Ovary (tissue), 9 donors: ENCODE measurements around the gene ELF5. TPM values are rescaled to one million over a fixed set of nuclear protein-coding genes. Genes with fewer than 3 reads are reported as not detected.

ENCODE experiments used
- DNase-seq, 5 donors: peaks; one replicate each; pipeline ENCODE4 v3.0.0-alpha.2; 2019 to 2020
- H3K27ac ChIP-seq, 2 donors: fragments of 200-600 bp; one replicate each; pipeline versions ENCODE4 v1.5.1 to v1.8.0; 2019 to 2022
- H3K27me3 ChIP-seq: fragments of 200-600 bp; one replicate; pipeline ENCODE4 v1.8.0; 2022
- H3K36me3 ChIP-seq: fragments of 200-600 bp; sonication (generic); one replicate; pipeline ENCODE4 v1.5.1; 2019
- H3K4me1 ChIP-seq: one replicate; pipeline ENCODE4 v1.8.1; 2013; ENCODE audit warnings: mild to moderate bottlenecking, moderate library complexity; ENCODE audit not compliant: insufficient read depth
- H3K4me3 ChIP-seq: fragments of 200-600 bp; sonication (generic); one replicate; pipeline ENCODE4 v1.5.1; 2017
- H3K9me3 ChIP-seq, 2 donors: fragments of 200-600 bp in 1 of 2; sonication (generic) in 1 of 2; one replicate each; pipeline versions ENCODE4 v1.5.1 to v1.8.1; 2013 to 2019; ENCODE audit warnings: mild to moderate bottlenecking in 1 of 2, moderate library complexity in 1 of 2
- CTCF ChIP-seq, 3 donors: fragments of 450-650 bp in 2 of 3; fragments of 200-600 bp in 1 of 3; IDR thresholded peaks; one replicate each; pipeline versions ENCODE4 v1.5.1 to v1.8.0; 2016 to 2022; ENCODE audit warnings: antibody characterized with exemption in 3 of 3, mild to moderate bottlenecking in 1 of 3
- EP300 ChIP-seq: sonication (generic); formaldehyde crosslinking; IDR thresholded peaks from one replicate; pipeline ENCODE4 v1.6.1; 2017; ENCODE audit warnings: antibody characterized with exemption
- POLR2A ChIP-seq: fragments of 450-650 bp; IDR thresholded peaks from one replicate; pipeline ENCODE4 v1.6.1; 2017; ENCODE audit warnings: antibody characterized with exemption, mild to moderate bottlenecking, moderate library complexity
- WGBS, 3 donors: extraction: QIAGEN DNeasy Blood & Tissue Kit in 1 of 3; methylation state at CpG; one replicate each; pipeline versions ENCODE4 v1.1.5 to v1.1.7; 2013 to 2017; 5-methylcytosine and 5-hydroxymethylcytosine counted together
- intact Hi-C, 4 donors: fragments of 100-400 bp; cut with DNase I; formaldehyde crosslinking; loops; one replicate each; pipeline versions ENCODE4 v1.11.0 to v1.15.1; 2022 to 2023
- polyA plus RNA-seq, 2 donors: library from polyadenylated mRNA; stranded (reverse); fragments of 200-250 nt in 1 of 2; fragments of 350-450 nt in 1 of 2; fragmentation: Illumina TruSeq in 1 of 2; extraction: RNeasy Lipid Tissue Mini Kit (QIAGEN cat#74804) in 1 of 2; gene quantifications; one replicate each; pipeline ENCODE4 v1.2.3, GENCODE V29; 2013 to 2014
- total RNA-seq, 7 donors: library from RNA; depleted of rRNA in 2 of 7; stranded (reverse); fragments of >200 nt in 2 of 7; fragmentation: NEBNext Ultra II Directional in 3 of 7; extraction: Animal tissue kit (Norgen Biotek cat#: 25700) in 3 of 7; gene quantifications; one replicate each; pipeline versions ENCODE4 v1.1.0 to v1.2.4, GENCODE V29; 2016 to 2023
- donor health status: DM: no; HTN: no; CAD: no; lungs with moderate emphysema.
- donor health status: DM: no; HTN: no; CAD: no.
- donor health status: Bipolar disorder and iron deficiency.
- donor health status: DM: yes; HTN: yes; CAD: no.
- donor health status: DM: no; HTN: no; CAD: no.
- donor health status: DM: yes; HTN: yes; CAD: no.

The ELF5 gene
- total and polyA plus RNA-seq, 9 donors: not detected

GRCh38 chr11:34447044-34447443, 66.5 kb downstream of the ELF5 start:
- no peak for DNase-seq
- H3K27me3 ChIP-seq: no peaks in the 10 kb centered on the region
- peaks cover 7% of the 10 kb centered on the region for H3K4me1 ChIP-seq

GRCh38 chr11:34446386-34446785, 67.2 kb downstream of the ELF5 start:
- H3K4me1 ChIP-seq: peaks cover 7% of the 10 kb centered on the region
- WGBS, 3 donors: 76 to 82% (median 81%) methylated on average over 5 of the region's 5 CpGs
- no peak for DNase-seq
- no peaks in the 10 kb centered on the region for H3K27me3 ChIP-seq
- H3K9me3 ChIP-seq: no peaks in the 10 kb centered on the region
- intact Hi-C loops: no loop called here
- H3K36me3 ChIP-seq: no peaks in the 10 kb centered on the region
- TF ChIP-seq POLR2A (no peak), CTCF (IDR thresholded peaks at IDR 0.05) (no peak), EP300 (no peak)
- H3K27ac ChIP-seq: no peak overlapping the region
- no peak overlapping the region for H3K4me3 ChIP-seq

More at GRCh38 chr11:34447044-34447443, 66.5 kb downstream of the ELF5 start:
- intact Hi-C loops: no loop called here
- Histone ChIP-seq H3K27ac (no peak overlapping the region), H3K36me3 (no peaks in the 10 kb centered on the region), H3K4me3 (no peak overlapping the region), H3K9me3 (no peaks in the 10 kb centered on the region)
- no peak for TF ChIP-seq CTCF (IDR thresholded peaks at IDR 0.05)
- TF ChIP-seq POLR2A: no peak
- TF ChIP-seq EP300: no peak

- H3K9me3 ChIP-seq: no peaks in the 10 kb centered on the region
- H3K36me3 ChIP-seq: no peaks in the 10 kb centered on the region
- DNase-seq: no peak
- peaks cover 7% of the 10 kb centered on the region for H3K4me1 ChIP-seq
- intact Hi-C loops: no loop called here
- TF ChIP-seq EP300 (no peak), POLR2A (no peak), CTCF (IDR thresholded peaks at IDR 0.05) (no peak)
- no peak overlapping the region for H3K27ac ChIP-seq
- no peak overlapping the region for H3K4me3 ChIP-seq
- H3K27me3 ChIP-seq: no peaks in the 10 kb centered on the region
- 71 to 89% (median 72%) methylated on average over 4 of the region's 4 CpGs for WGBS, 3 donors
Measured at GRCh38 chr11:34445956-34446355, 67.6 kb downstream of the ELF5 start.

- Histone ChIP-seq H3K9me3 (no peaks in the 10 kb centered on the region), H3K27me3 (no peaks in the 10 kb centered on the region), H3K4me1 (peaks cover 8% of the 10 kb centered on the region), H3K4me3 (no peak overlapping the region), H3K36me3 (no peaks in the 10 kb centered on the region), H3K27ac (no peak overlapping the region)
- no peak for DNase-seq
- 61 to 79% (median 63%) methylated on average over 4 of the region's 4 CpGs for WGBS, 3 donors
- intact Hi-C loops: no loop called here
- TF ChIP-seq EP300 (no peak), POLR2A (no peak), CTCF (IDR thresholded peaks at IDR 0.05) (no peak)
Measured at GRCh38 chr11:34444428-34444827, 69.2 kb downstream of the ELF5 start.

GRCh38 chr11:34443136-34443535, 70.5 kb downstream of the ELF5 start:
- H3K27me3 ChIP-seq: no peaks in the 10 kb centered on the region
- peaks cover 8% of the 10 kb centered on the region for H3K4me1 ChIP-seq
- WGBS, 3 donors: 92 to 95% (median 93%) methylated on average over 3 of the region's 3 CpGs
- no peaks in the 10 kb centered on the region for H3K9me3 ChIP-seq
- intact Hi-C loops: no loop called here
- TF ChIP-seq EP300: no peak
- TF ChIP-seq CTCF (IDR thresholded peaks at IDR 0.05): no peak
- TF ChIP-seq POLR2A: no peak
- no peaks in the 10 kb centered on the region for H3K36me3 ChIP-seq
- no peak overlapping the region for H3K27ac ChIP-seq
- H3K4me3 ChIP-seq: no peak overlapping the region
- no peak for DNase-seq
